ENCODE results near the gene BTN2A1.

DNA sequence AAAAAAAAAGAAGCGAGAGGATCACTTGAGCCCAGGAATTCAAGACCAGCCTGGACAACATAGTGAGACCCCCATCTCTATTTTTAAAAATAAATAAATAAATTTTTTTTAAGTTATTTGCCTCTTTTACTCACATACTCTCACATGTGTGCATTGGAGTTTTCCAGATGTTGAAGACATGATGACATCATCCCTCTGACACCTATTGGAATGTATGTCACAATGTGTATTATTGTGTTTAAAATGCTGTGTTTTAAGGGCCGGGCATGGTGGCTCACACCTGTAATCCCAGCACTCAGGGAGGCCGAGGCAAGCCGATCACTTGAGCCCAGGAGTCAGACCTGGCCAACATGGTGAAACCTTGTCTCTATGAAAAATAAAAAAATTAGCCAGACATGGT, 24.6 kb downstream of the BTN2A1 start:
- no peak for TF ChIP-seq POLR2A (IDR thresholded peaks at IDR 0.05; ENCODE audit: extremely low read depth, insufficient read length)
- TF ChIP-seq, protein P1, sequence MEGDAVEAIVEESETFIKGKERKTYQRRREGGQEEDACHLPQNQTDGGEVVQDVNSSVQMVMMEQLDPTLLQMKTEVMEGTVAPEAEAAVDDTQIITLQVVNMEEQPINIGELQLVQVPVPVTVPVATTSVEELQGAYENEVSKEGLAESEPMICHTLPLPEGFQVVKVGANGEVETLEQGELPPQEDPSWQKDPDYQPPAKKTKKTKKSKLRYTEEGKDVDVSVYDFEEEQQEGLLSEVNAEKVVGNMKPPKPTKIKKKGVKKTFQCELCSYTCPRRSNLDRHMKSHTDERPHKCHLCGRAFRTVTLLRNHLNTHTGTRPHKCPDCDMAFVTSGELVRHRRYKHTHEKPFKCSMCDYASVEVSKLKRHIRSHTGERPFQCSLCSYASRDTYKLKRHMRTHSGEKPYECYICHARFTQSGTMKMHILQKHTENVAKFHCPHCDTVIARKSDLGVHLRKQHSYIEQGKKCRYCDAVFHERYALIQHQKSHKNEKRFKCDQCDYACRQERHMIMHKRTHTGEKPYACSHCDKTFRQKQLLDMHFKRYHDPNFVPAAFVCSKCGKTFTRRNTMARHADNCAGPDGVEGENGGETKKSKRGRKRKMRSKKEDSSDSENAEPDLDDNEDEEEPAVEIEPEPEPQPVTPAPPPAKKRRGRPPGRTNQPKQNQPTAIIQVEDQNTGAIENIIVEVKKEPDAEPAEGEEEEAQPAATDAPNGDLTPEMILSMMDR (IDR thresholded peaks at IDR 0.05; ENCODE audit: low read depth, low read length), result no peak
- TF ChIP-seq, protein P2, sequence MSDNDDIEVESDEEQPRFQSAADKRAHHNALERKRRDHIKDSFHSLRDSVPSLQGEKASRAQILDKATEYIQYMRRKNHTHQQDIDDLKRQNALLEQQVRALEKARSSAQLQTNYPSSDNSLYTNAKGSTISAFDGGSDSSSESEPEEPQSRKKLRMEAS (IDR thresholded peaks at IDR 0.05; ENCODE audit: low read depth, low read length), result no peak
- no peak for TF ChIP-seq MYC (IDR thresholded peaks at IDR 0.05; ENCODE audit: low read depth, low read length)
